ENCODE data around the gene CHCHD3. TPM values are rescaled to one million over a fixed set of nuclear protein-coding genes. Genes with fewer than 3 reads are reported as not detected.

CHCHD3 gene
- total RNA-seq, 2 experiments from 2014 or later: 39.0 to 41.5 TPM

GRCh38 chr7:132793474-132793873 lies 288.4 kb downstream of the CHCHD3 start:
- H3K4me1 Mint-ChIP-seq: no peaks in the 10 kb centered on the region
- H3K36me3 Mint-ChIP-seq (ENCODE audit: low read depth): peaks cover 10% of the 10 kb centered on the region
- no peaks in the 10 kb centered on the region for H3K9me3 Mint-ChIP-seq
- ChIA-PET CTCF (no interaction called here), POLR2A (no interaction called here)
- DNase-seq: no peak
- no peak overlapping the region for H3K27ac Mint-ChIP-seq
- no peaks in the 10 kb centered on the region for H3K27me3 Mint-ChIP-seq
- no peak overlapping the region for H3K4me3 Mint-ChIP-seq

- ChIA-PET POLR2A (no interaction called here), CTCF (no interaction called here)
- H3K27me3 Mint-ChIP-seq: no peaks in the 10 kb centered on the region
- DNase-seq: no peak
- H3K36me3 Mint-ChIP-seq (ENCODE audit: low read depth): peaks cover 9% of the 10 kb centered on the region
- no peaks in the 10 kb centered on the region for H3K9me3 Mint-ChIP-seq
- no peak overlapping the region for H3K4me3 Mint-ChIP-seq
- no peaks in the 10 kb centered on the region for H3K4me1 Mint-ChIP-seq
- H3K27ac Mint-ChIP-seq: no peak overlapping the region
Observed at GRCh38 chr7:132791036-132791435, 290.9 kb downstream of the CHCHD3 start.

GRCh38 chr7:132790104-132790503 lies 291.8 kb downstream of the CHCHD3 start:
- POLR2A ChIA-PET: no interaction called here

GRCh38 chr7:132789281-132789680 lies 292.6 kb downstream of the CHCHD3 start:
- H3K27ac Mint-ChIP-seq: no peak overlapping the region
- no peak overlapping the region for H3K4me3 Mint-ChIP-seq
- no peaks in the 10 kb centered on the region for H3K27me3 Mint-ChIP-seq
- POLR2A ChIA-PET: no interaction called here
- CTCF ChIA-PET: no interaction called here
- H3K36me3 Mint-ChIP-seq (ENCODE audit: low read depth): peaks cover 20% of the 10 kb centered on the region
- no peaks in the 10 kb centered on the region for H3K4me1 Mint-ChIP-seq
- no peak for DNase-seq
- H3K9me3 Mint-ChIP-seq: no peaks in the 10 kb centered on the region

More at GRCh38 chr7:132790104-132790503, 291.8 kb downstream of the CHCHD3 start:
- no peak for DNase-seq
- H3K4me3 Mint-ChIP-seq: no peak overlapping the region
- CTCF ChIA-PET: no interaction called here
- H3K4me1 Mint-ChIP-seq: no peaks in the 10 kb centered on the region
- no peaks in the 10 kb centered on the region for H3K27me3 Mint-ChIP-seq
- no peak overlapping the region for H3K27ac Mint-ChIP-seq
- H3K9me3 Mint-ChIP-seq: no peaks in the 10 kb centered on the region
- peaks cover 13% of the 10 kb centered on the region for H3K36me3 Mint-ChIP-seq (ENCODE audit: low read depth)

GRCh38 chr7:132785870-132786269 lies 296.0 kb downstream of the CHCHD3 start:
- no peak for DNase-seq
- no peaks in the 10 kb centered on the region for H3K9me3 Mint-ChIP-seq
- H3K4me1 Mint-ChIP-seq: no peaks in the 10 kb centered on the region
- CTCF ChIA-PET: no interaction called here
- no peak overlapping the region for H3K4me3 Mint-ChIP-seq
- H3K27ac Mint-ChIP-seq: no peak overlapping the region
- H3K36me3 Mint-ChIP-seq (ENCODE audit: low read depth): peaks cover 24% of the 10 kb centered on the region
- POLR2A ChIA-PET: no interaction called here
- H3K27me3 Mint-ChIP-seq: no peaks in the 10 kb centered on the region

GRCh38 chr7:132784406-132784805 lies 297.5 kb downstream of the CHCHD3 start:
- POLR2A ChIA-PET: no interaction called here
- Mint-ChIP-seq H3K36me3 (ENCODE audit: low read depth) (peaks cover 20% of the 10 kb centered on the region), H3K9me3 (no peaks in the 10 kb centered on the region), H3K4me3 (no peak overlapping the region), H3K27ac (no peak overlapping the region), H3K4me1 (no peaks in the 10 kb centered on the region), H3K27me3 (no peaks in the 10 kb centered on the region)
- CTCF ChIA-PET: no interaction called here
- no peak for DNase-seq

- H3K4me1 Mint-ChIP-seq: no peaks in the 10 kb centered on the region
- ChIA-PET CTCF (no interaction called here), POLR2A (no interaction called here)
- H3K27me3 Mint-ChIP-seq: peaks cover under 1% of the 10 kb centered on the region
- H3K27ac Mint-ChIP-seq: no peak overlapping the region
- DNase-seq: no peak
- H3K36me3 Mint-ChIP-seq (ENCODE audit: low read depth): peaks cover 20% of the 10 kb centered on the region
- no peak overlapping the region for H3K4me3 Mint-ChIP-seq
- H3K9me3 Mint-ChIP-seq: no peaks in the 10 kb centered on the region
Observed at GRCh38 chr7:132783824-132784223, 298.1 kb downstream of the CHCHD3 start.

GRCh38 chr7:132782777-132783640 lies 298.9 kb downstream of the CHCHD3 start:
- ChIA-PET CTCF (no interaction called here), POLR2A (no interaction called here)
- H3K9me3 Mint-ChIP-seq: no peaks in the 10 kb centered on the region

GRCh38 chr7:132780822-132781221 lies 301.1 kb downstream of the CHCHD3 start:
- Mint-ChIP-seq H3K27ac (no peak overlapping the region), H3K36me3 (ENCODE audit: low read depth) (peaks cover 18% of the 10 kb centered on the region), H3K4me1 (peaks cover 4% of the 10 kb centered on the region), H3K4me3 (no peak overlapping the region), H3K9me3 (no peaks in the 10 kb centered on the region), H3K27me3 (peaks cover 11% of the 10 kb centered on the region)
- POLR2A ChIA-PET: no interaction called here
- DNase-seq: no peak
- CTCF ChIA-PET: no interaction called here

More at GRCh38 chr7:132782777-132783640, 298.9 kb downstream of the CHCHD3 start:
- DNase-seq: no peak
- Mint-ChIP-seq H3K36me3 (ENCODE audit: low read depth) (peaks cover 20% of the 10 kb centered on the region), H3K27me3 (peaks cover 7% of the 10 kb centered on the region), H3K4me1 (no peaks in the 10 kb centered on the region), H3K27ac (no peak overlapping the region), H3K4me3 (no peak overlapping the region)

GRCh38 chr7:132779164-132779563 lies 302.7 kb downstream of the CHCHD3 start:
- H3K36me3 Mint-ChIP-seq (ENCODE audit: low read depth): peaks cover 6% of the 10 kb centered on the region
- H3K4me1 Mint-ChIP-seq: peaks cover 4% of the 10 kb centered on the region
- H3K27ac Mint-ChIP-seq: no peak overlapping the region
- ChIA-PET POLR2A (no interaction called here), CTCF (no interaction called here)
- H3K27me3 Mint-ChIP-seq: peaks cover 13% of the 10 kb centered on the region
- no peaks in the 10 kb centered on the region for H3K9me3 Mint-ChIP-seq
- DNase-seq: no peak
- no peak overlapping the region for H3K4me3 Mint-ChIP-seq

GRCh38 chr7:132778761-132779160 lies 303.1 kb downstream of the CHCHD3 start:
- Mint-ChIP-seq H3K27ac (no peak overlapping the region), H3K27me3 (peaks cover 13% of the 10 kb centered on the region), H3K4me3 (no peak overlapping the region), H3K4me1 (peaks cover 4% of the 10 kb centered on the region), H3K36me3 (ENCODE audit: low read depth) (peaks cover 3% of the 10 kb centered on the region), H3K9me3 (no peaks in the 10 kb centered on the region)
- DNase-seq: no peak
- POLR2A ChIA-PET: no interaction called here
- CTCF ChIA-PET: no interaction called here

- ChIA-PET CTCF (no interaction called here), POLR2A (no interaction called here)
- Mint-ChIP-seq H3K4me3 (no peak overlapping the region), H3K27ac (no peak overlapping the region), H3K4me1 (peaks cover 6% of the 10 kb centered on the region), H3K9me3 (no peaks in the 10 kb centered on the region), H3K36me3 (ENCODE audit: low read depth) (peaks cover 3% of the 10 kb centered on the region), H3K27me3 (peaks cover 13% of the 10 kb centered on the region)
- DNase-seq: no peak
Observed at GRCh38 chr7:132777956-132778355, 303.9 kb downstream of the CHCHD3 start.

GRCh38 chr7:132777414-132777813 lies 304.5 kb downstream of the CHCHD3 start:
- Mint-ChIP-seq H3K4me1 (peaks cover 6% of the 10 kb centered on the region), H3K9me3 (no peaks in the 10 kb centered on the region), H3K4me3 (no peak overlapping the region), H3K27ac (no peak overlapping the region), H3K36me3 (ENCODE audit: low read depth) (peaks cover 3% of the 10 kb centered on the region), H3K27me3 (peaks cover 13% of the 10 kb centered on the region)
- POLR2A ChIA-PET: no interaction called here
- CTCF ChIA-PET: interaction anchor here (0.7 kb wide), 1 partner anchor 497 kb away, joined by 3 read pairs; no protein-coding TSS in a partner anchor
- no peak for DNase-seq

- Mint-ChIP-seq H3K4me1 (peaks cover 10% of the 10 kb centered on the region), H3K9me3 (no peaks in the 10 kb centered on the region), H3K4me3 (no peak overlapping the region), H3K27ac (no peak overlapping the region), H3K27me3 (peaks cover 13% of the 10 kb centered on the region), H3K36me3 (ENCODE audit: low read depth) (peaks cover 3% of the 10 kb centered on the region)
- ChIA-PET POLR2A (no interaction called here), CTCF (no interaction called here)
- DNase-seq: no peak
Observed at GRCh38 chr7:132776048-132776620, 305.8 kb downstream of the CHCHD3 start.

Measured in activated CD4-positive, alpha-beta memory T cell treated with anti-CD3 and anti-CD28 coated beads, Interleukin-2, amount 10 ng/mL, durations not matched to agents 7 days and 5 days (primary cell).